ENCODE data around the gene ANTXR1. TPM values are rescaled to one million over a fixed set of nuclear protein-coding genes. Genes with fewer than 3 reads are reported as not detected.
A peak's percentile ranks its signal among the peaks of the same experiment; 100 is the strongest.

The ANTXR1 gene
- 51.6 and 55.2 TPM in 2 replicates for total RNA-seq (2014; rRNA removed; shearing (Covaris generic))
- 127 and 159 TPM in 2 replicates for polyA plus RNA-seq (2015; cell fraction: cytosol; rRNA removed)
- polyA plus RNA-seq (2015; cell fraction: nucleus; rRNA removed), result 31.0 and 40.5 TPM in 2 replicates

DNA sequence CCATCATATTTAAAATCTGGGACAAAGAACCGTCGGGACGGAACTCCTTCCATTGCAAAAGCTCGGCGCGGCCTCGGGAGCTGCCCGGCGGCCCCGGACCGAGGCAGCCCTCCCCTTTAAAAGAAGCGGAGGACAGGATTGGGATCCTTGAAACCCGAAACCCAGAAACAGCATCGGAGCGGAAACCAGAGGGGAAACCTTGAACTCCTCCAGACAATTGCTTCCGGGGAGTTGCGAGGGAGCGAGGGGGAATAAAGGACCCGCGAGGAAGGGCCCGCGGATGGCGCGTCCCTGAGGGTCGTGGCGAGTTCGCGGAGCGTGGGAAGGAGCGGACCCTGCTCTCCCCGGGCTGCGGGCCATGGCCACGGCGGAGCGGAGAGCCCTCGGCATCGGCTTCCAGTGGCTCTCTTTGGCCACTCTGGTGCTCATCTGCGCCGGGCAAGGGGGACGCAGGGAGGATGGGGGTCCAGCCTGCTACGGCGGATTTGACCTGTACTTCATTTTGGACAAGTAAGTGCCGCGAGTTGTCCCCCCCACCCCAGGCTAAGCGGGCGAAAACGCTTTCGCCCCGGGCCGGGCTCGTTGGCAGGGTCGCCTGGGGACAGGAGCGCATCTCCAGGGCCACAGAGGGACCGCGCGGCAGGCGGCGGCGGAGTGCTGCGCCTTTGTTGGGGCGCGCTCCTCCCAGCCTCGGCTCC is at the start of gene ANTXR1:
Gene ANTXR1, plus strand, starts transcription at position 38 of the 698 bp plus-strand sequence. Its CDS starts 321 bp downstream, at position 359.
- in situ Hi-C loops (cut with HindIII; ENCODE audit: low pct_unique_long_range_greater_than_20kb, low sequenced_read_pairs), result no loop called here

DNA sequence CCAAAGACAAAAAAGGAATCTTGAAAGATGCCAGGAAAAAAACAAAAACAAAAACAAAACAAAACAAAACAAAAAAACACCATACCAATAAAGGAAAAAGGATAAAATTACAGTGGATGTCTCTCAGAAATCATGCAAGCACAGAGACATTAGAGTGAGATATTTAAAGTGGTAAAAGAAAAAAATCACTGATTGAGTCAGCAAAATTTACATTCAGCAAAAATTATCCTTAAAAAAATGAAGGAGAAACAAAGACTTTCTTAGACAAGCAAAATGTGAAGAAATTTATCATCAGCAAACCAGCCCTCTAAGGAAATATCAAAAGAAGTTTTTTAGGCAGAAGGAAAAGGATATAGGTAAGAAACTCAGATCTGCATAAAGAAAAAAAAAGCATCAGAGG is 48.7 kb upstream of the ANTXR1 start:
- in situ Hi-C loops (cut with HindIII; ENCODE audit: low pct_unique_long_range_greater_than_20kb, low sequenced_read_pairs), result no loop called here
- no peak for DNase-seq (ENCODE audit: low read depth, low spot score)

More for the DNA sequence above, at the start of gene ANTXR1:
- peak; percentile 78 for DNase-seq (ENCODE audit: low read depth, low spot score)

DNA sequence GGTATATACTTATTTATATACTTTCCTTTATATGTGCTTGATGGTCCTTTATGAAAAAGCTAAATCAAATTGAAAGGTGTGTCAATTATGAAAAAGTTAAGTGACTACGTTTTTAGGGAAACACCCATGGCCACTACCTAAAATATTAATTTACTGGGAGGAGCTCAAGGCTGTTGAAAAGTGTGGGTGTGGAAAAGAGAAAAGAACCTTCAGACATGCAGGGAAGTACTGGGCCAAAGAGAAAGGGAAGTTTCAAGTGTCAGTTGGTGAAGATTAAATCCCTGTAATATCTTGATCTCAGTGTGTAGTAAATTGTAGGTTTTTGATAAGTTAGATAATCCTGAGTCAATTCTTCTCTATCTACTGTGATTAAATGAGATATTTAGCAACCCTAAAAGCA is 44.8 kb upstream of the ANTXR1 start:
- no peak for DNase-seq (ENCODE audit: low read depth, low spot score)
- in situ Hi-C loops (cut with HindIII; ENCODE audit: low pct_unique_long_range_greater_than_20kb, low sequenced_read_pairs), result no loop called here

DNA sequence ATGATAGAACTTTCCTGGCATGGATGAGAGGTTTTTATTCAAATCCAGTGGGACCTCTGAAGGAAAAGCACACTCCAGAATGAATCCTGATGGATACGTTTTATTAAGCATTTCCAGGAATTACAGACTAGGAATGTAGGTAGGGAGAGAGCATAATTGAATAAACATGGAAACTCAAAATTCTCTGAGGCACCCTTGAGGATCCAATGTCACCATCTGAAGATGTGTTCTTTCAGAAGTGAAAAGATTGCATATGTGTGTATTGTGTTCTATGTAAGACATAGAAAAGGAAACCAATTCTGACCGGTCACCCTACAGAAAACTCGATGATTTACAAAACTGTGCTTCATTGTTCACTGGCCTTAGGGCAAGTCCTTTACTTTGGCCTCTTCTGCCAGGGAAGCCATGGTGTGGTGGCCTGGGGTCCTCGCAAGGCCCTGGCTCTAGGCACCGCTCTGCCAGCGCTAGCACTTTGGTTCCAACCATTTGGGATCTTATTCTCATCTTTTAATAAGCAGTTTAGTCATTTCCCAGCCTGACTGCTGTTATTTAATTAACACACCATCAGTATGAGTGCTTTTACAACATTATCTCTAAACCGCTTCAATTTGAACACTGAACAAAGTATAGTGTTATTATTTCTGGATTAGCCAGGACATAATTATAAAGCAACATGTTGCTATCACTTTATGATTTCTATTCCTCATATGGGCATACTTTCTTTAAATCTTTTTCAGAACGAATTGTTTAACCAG is 43.1 kb upstream of the ANTXR1 start:
- no peak for DNase-seq (ENCODE audit: low read depth, low spot score)
- in situ Hi-C loops (cut with HindIII; ENCODE audit: low pct_unique_long_range_greater_than_20kb, low sequenced_read_pairs), result no loop called here

DNA sequence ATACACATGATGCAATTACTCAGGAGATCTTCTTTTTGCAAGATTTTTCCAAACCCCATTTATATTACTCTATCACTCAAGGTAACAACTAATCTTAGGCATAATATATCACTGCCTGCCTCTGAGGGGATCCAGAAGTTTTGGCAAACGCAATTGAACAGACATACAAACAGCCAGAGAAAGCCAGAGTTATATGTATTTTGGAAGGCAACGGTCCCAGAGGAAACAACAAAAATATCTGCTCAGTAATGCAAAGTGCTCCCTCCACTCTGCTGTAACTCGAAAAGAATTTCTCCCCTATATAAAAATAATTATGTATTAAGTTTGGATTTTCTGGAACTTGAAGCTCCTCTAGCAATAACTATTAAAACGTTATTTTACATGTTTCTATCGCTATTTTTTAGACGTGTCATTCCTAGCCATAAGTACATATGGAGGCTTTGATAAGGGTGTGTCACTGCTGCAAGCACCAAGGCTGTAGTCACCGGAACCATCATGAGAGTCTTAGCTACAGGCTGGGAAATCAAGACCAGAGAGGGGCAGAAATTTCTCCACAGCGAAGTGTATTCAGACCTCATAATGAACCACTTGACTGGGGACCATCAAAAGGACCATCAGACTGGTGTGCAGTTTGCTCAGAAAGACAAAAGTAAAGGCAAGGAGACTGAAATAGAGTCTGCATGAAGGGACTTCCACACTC is 42.3 kb upstream of the ANTXR1 start:
- DNase-seq (ENCODE audit: low read depth, low spot score), result no peak
- in situ Hi-C loops (cut with HindIII; ENCODE audit: low pct_unique_long_range_greater_than_20kb, low sequenced_read_pairs), result no loop called here

DNA sequence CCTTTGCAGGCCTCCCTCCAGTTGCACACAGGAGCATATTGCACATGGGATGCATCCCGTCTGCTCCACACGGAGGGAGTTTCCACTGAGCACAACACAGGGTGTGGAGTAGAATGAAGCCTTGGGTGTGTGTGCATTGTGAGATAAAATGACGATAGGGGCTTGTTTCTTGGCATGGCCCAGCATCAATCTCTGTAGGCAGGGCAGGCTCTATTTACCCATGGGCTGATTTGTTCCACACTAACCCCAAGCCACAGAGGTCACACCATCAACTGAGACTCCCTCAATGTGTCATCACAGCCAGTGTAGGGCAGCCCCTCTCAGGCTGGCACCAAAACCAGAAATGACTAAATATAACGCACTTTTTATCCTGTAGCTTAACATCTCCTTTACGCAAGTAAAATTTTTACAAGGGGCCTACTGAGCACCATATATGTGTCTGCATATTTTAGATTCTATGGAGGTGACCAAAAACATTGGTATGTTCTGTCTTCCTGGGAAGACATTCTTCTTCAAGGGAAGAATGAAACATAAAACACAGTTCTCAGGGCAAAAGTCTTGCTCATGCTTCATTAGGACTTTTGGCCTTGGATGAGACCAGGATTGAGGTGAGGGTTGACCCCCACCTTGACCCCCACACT is 41.3 kb upstream of the ANTXR1 start:
- in situ Hi-C loops (cut with HindIII; ENCODE audit: low pct_unique_long_range_greater_than_20kb, low sequenced_read_pairs), result no loop called here
- no peak for DNase-seq (ENCODE audit: low read depth, low spot score)

DNA sequence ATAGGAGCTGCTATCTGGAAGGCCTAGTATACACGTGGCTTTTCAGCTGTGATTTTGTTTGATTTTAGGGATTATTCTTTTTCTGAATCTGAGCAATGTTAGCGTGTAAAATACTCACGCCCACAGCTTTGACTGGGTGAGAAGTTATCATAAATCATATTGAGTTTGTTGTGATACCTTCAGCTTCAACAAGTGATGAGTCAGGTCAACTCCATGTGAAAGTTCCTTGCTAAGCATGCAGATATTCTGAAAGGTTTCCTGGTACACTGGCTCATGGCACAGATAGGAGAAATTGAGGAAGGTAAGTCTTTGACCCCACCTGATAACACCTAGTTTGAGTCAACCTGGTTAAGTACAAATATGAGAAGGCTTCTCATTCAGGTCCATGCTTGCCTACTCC is 38.7 kb upstream of the ANTXR1 start, which contains the start of gene GKN1:
Gene GKN1, plus strand, starts transcription at position 386 of the 400 bp plus-strand sequence. CDS start 42 bp downstream, outside the sequence.
- in situ Hi-C loops (cut with HindIII; ENCODE audit: low pct_unique_long_range_greater_than_20kb, low sequenced_read_pairs), result no loop called here
- no peak for DNase-seq (ENCODE audit: low read depth, low spot score)

DNA sequence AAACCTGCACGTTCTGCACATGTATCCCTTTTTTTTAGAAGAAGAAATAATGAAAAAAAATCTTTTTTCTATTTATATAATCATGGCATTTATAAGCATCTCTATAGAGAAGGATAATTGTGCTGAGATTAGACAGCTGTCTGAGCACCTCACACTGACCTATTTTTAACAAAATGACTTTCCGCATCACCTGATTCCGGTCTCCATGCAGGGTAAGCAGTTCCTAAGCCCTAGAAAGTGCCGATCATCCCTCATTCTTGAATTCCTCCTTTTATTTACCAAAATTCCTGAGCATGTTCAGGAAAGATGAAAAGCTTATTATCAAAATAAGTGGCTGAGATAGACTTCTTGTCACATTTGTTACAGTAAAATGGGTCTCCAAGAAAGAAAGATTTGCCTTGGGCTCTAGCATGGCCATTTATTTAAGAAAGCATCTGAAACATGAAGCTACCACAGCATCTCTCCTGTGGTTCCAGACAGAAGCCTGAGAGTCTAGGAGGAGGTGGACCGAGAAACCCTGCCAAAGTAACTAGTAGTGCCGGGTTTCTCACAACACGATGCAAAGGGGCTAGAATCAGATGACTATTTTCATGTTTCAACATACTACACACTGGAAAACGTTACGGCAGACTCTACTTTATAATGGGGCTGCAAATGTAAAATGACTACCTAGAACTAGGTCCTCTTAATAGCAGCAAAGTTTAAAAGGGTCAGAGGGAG is 37.9 kb upstream of the ANTXR1 start:
- in situ Hi-C loops (cut with HindIII; ENCODE audit: low pct_unique_long_range_greater_than_20kb, low sequenced_read_pairs), result no loop called here
- no peak for DNase-seq (ENCODE audit: low read depth, low spot score)

DNA sequence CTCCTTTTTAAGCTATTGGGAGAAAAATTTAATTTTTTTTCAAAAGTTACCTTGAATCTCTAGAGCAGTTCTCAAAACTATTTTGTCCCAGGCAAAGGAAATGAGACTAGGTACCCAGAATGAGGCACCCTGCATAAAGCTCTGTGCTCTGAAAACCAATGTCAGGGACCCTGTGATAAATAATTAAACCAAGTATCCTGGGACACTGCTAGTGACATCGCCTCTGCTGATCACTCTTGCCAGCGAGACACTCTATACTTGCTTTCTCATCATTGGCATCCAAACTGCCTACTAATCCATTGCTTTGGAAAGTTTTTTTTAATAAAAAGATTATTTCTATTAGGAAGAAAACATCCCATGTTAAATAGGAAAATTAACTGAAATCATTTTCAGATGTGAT is 37.1 kb upstream of the ANTXR1 start:
- in situ Hi-C loops (cut with HindIII; ENCODE audit: low pct_unique_long_range_greater_than_20kb, low sequenced_read_pairs), result no loop called here
- no peak for DNase-seq (ENCODE audit: low read depth, low spot score)

DNA sequence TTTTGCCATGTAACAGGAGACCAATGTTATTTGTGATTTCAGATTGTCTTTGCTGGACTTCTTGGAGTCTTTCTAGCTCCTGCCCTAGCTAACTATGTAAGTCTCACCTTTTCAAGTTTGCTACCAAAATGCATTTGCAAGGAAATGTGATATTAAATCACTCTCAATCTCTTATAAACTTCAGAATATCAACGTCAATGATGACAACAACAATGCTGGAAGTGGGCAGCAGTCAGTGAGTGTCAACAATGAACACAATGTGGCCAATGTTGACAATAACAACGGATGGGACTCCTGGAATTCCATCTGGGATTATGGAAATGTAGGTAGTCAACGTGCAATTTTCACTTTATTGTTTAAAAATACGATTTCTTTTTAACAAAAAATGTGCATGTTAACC is 35.5 kb upstream of the ANTXR1 start:
- in situ Hi-C loops (cut with HindIII; ENCODE audit: low pct_unique_long_range_greater_than_20kb, low sequenced_read_pairs), result no loop called here
- DNase-seq (ENCODE audit: low read depth, low spot score), result no peak

DNA sequence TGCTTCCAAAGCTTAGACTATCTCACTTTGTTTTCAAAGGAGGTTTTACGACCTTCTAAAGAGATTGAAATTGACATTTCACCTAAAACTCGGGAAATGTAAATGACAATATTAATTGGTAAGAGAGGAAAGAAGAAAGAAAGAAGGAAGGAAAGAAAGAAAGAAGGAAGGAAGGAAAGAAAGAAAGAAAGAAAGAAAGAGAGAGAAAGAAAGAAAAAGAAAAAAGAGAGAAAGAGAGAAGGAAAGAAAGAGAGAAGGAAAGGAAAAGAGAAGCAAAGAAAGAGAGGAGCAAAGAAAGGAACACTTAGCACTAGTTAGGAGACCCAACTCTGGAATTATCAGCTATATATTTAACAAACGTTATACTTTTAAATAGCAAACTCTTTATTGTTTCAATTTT is 34.9 kb upstream of the ANTXR1 start:
- in situ Hi-C loops (cut with HindIII; ENCODE audit: low pct_unique_long_range_greater_than_20kb, low sequenced_read_pairs), result no loop called here
- DNase-seq (ENCODE audit: low read depth, low spot score), result no peak

DNA sequence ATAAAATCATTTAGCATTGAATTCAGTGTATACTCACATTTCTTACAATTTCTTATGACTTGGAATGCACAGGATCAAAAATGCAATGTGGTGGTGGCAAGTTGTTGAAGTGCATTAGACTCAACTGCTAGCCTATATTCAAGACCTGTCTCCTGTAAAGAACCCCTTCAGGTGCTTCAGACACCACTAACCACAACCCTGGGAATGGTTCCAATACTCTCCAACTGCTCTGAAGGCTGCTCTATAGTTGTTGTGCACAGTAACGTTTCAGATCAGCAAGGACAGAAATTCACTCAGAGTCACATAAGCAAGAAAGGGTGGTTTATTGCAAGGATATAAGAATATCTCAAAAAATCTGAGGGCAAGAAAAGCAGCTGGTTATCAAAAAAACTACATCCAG is 32.0 kb upstream of the ANTXR1 start:
- no peak for DNase-seq (ENCODE audit: low read depth, low spot score)
- in situ Hi-C loops (cut with HindIII; ENCODE audit: low pct_unique_long_range_greater_than_20kb, low sequenced_read_pairs), result no loop called here

DNA sequence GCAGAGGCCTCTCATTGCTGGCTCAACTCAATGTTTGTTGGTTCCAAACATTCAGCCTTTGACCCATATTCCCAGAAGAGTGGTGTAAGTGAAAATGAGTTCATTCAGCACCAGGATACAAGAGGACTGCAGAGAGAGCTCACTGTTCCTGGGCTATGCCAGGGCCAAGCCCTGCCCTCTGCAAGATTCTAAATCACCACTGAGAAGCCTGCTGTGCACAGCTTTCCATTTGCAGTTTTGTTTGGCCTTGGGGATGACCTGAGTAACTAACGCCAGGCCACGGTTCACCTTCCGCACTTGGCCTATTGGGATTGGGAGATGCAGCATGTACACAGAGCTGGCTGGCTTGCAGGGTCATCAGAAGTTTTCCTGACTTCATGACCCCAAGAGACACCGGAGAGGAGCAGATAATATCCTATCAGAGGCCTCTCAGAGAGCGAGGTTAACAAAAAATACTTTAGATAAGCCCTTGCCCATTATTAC is 25.9 kb upstream of the ANTXR1 start:
- in situ Hi-C loops (cut with HindIII; ENCODE audit: low pct_unique_long_range_greater_than_20kb, low sequenced_read_pairs), result no loop called here
- no peak for DNase-seq (ENCODE audit: low read depth, low spot score)

DNA sequence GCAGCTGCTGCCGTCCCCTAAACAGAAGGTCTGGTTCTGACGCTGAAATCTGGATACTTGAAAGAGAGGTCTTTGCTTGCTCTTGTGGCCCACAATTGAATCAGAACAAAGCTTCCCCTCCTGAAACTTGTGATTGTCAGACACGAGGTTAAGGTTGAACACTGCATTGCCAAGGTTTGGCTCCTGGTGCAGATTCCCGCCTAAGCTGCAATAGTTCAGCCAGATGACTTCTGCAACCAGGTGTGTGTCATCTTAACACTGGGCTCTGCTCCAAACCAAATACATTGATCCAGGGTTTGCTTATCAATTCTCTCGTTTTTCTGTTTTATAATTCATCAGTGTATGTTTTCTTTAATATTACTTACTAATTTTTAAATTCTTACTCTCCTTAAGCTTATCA is 23.9 kb upstream of the ANTXR1 start:
- DNase-seq (ENCODE audit: low read depth, low spot score), result no peak
- in situ Hi-C loops (cut with HindIII; ENCODE audit: low pct_unique_long_range_greater_than_20kb, low sequenced_read_pairs), result no loop called here

DNA sequence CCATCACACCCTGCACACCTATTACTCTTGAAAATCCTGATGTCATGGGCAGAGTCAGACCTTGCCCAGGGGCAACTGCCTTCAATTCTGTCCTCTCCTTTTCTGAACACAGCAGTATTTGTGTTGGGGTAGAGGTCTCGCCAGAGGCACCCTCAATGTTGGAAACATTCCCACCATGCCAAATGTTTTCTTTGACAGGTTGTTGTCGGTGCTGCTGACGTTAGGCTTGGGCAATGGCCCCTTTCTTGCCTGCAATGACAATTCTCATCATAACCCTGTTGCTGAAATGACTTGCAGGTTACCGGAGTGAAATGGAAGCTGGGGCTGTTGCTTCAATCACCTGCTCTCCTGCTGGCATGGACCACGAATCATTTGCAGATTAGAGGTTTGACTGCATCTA is 20.6 kb upstream of the ANTXR1 start:
- DNase-seq (ENCODE audit: low read depth, low spot score), result no peak
- in situ Hi-C loops (cut with HindIII; ENCODE audit: low pct_unique_long_range_greater_than_20kb, low sequenced_read_pairs), result no loop called here

DNA sequence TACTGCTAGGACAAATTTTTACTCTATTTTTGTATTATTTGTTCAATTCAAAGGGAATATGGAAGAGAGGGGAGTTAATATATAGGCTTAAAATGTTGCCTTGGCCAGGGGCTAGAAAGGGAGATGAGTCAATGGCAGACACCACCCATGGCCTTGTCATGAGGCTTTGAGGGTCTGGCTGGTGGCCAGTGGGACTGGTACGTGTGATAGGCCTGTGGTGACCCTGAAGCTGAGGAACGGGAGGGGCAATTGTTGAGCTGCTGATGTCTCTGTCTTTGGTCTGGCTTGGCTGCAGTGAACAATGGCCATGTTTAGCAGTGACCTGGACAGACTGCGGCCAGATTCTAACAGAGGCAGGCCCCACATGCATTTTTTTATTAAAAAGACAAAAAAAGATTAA is 20.0 kb upstream of the ANTXR1 start:
- in situ Hi-C loops (cut with HindIII; ENCODE audit: low pct_unique_long_range_greater_than_20kb, low sequenced_read_pairs), result no loop called here
- peak; percentile 50 for DNase-seq (ENCODE audit: low read depth, low spot score)

DNA sequence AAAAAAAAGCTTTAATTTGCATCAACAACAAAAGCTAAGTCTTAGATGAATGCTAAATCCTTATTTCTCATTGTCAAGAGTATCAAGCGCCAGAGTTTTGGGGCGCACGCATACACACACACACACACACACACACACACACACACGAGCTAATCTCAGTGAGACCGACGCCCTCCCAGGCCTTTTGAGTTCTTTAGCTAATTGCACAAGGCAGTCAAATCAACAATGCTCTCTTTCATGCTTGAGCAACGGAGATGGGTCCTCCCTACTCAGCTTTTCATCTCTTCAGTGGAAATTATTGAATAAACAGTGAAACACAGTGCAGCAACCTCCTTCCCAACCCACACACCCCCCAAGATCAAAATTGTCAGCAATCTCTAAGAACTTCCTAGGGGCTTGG is 19.3 kb upstream of the ANTXR1 start:
- in situ Hi-C loops (cut with HindIII; ENCODE audit: low pct_unique_long_range_greater_than_20kb, low sequenced_read_pairs), result no loop called here

More for the DNA sequence above, 19.3 kb upstream of the ANTXR1 start:
- DNase-seq (ENCODE audit: low read depth, low spot score), result peak; percentile 56

Measured in SK-MEL-5 (cell line).